IgD-negative memory B cell (primary cell): ENCODE results near the gene PARD3B. TPM values are rescaled to one million over a fixed set of nuclear protein-coding genes. Genes with fewer than 3 reads are reported as not detected.

Experiments used
- H3K27ac Mint-ChIP-seq, 3 donors: one replicate each; pipeline ENCODE4 v1.8.0; 2020 to 2022; ENCODE audit warnings: mild to moderate bottlenecking in 3 of 3, mixed read lengths in 3 of 3, moderate library complexity in 1 of 3
- H3K27me3 Mint-ChIP-seq: one replicate; pipeline ENCODE4 v1.8.0; 2021; ENCODE audit warnings: mixed read lengths
- H3K36me3 Mint-ChIP-seq: one replicate; pipeline ENCODE4 v1.8.0; 2020; ENCODE audit warnings: mild to moderate bottlenecking, mixed read lengths
- H3K4me1 Mint-ChIP-seq, 3 donors: one replicate each; pipeline ENCODE4 v1.8.0; 2020 to 2022; ENCODE audit warnings: mixed read lengths in 3 of 3, mild to moderate bottlenecking in 1 of 3
- H3K4me3 Mint-ChIP-seq, 4 donors: one replicate each; pipeline ENCODE4 v1.8.0; 2020 to 2022; ENCODE audit warnings: mild to moderate bottlenecking in 4 of 4, mixed read lengths in 4 of 4, moderate library complexity in 3 of 4
- H3K9me3 Mint-ChIP-seq, 3 donors: one replicate each; pipeline ENCODE4 v1.8.0; 2020 to 2021; ENCODE audit warnings: mixed read lengths in 3 of 3, mild to moderate bottlenecking in 1 of 3
- polyA plus RNA-seq: library from polyadenylated mRNA; unstranded; fragments of 300-500 nt; fragmentation: Illumina TruSeq; gene quantifications from one replicate; pipeline ENCODE4 v1.2.3, GENCODE V29; 2021

Gene PARD3B
- polyA plus RNA-seq, 1 donor from 2014 or later = 0.04 TPM

- Mint-ChIP-seq H3K36me3 (no peaks in the 10 kb centered on the region), H3K27ac (no peak overlapping the region), H3K4me3 (no peak overlapping the region), H3K27me3 (no peaks in the 10 kb centered on the region), H3K4me1 (no peaks in the 10 kb centered on the region), H3K9me3 (no peaks in the 10 kb centered on the region)
Measured at GRCh38 chr2:205451901-205452512, 906.7 kb downstream of the PARD3B start.

GRCh38 chr2:205453202-205453601 is 907.9 kb downstream of the PARD3B start:
- H3K4me1 Mint-ChIP-seq = no peaks in the 10 kb centered on the region
- H3K36me3 Mint-ChIP-seq = no peaks in the 10 kb centered on the region
- H3K27ac Mint-ChIP-seq = no peak overlapping the region
- H3K4me3 Mint-ChIP-seq = no peak overlapping the region
- H3K27me3 Mint-ChIP-seq = no peaks in the 10 kb centered on the region
- H3K9me3 Mint-ChIP-seq = no peaks in the 10 kb centered on the region

GRCh38 chr2:205456682-205457081 is 911.4 kb downstream of the PARD3B start:
- Mint-ChIP-seq H3K4me3 (no peak overlapping the region), H3K9me3 (no peaks in the 10 kb centered on the region), H3K27me3 (peaks cover 3% of the 10 kb centered on the region), H3K4me1 (no peaks in the 10 kb centered on the region), H3K36me3 (no peaks in the 10 kb centered on the region), H3K27ac (no peak overlapping the region)

GRCh38 chr2:205460217-205460616 is 914.9 kb downstream of the PARD3B start:
- Mint-ChIP-seq H3K36me3 (no peaks in the 10 kb centered on the region), H3K27ac (no peak overlapping the region), H3K4me1 (no peaks in the 10 kb centered on the region), H3K9me3 (peaks cover 0 to 2% (median 0%) of the 10 kb centered on the region in 3 donors), H3K27me3 (peaks cover 4% of the 10 kb centered on the region), H3K4me3 (no peak overlapping the region)

- no peak overlapping the region for H3K27ac Mint-ChIP-seq
- peaks cover 0 to 2% (median 0%) of the 10 kb centered on the region in 3 donors for H3K9me3 Mint-ChIP-seq
- H3K36me3 Mint-ChIP-seq = no peaks in the 10 kb centered on the region
- H3K4me3 Mint-ChIP-seq = no peak overlapping the region
- H3K27me3 Mint-ChIP-seq = peaks cover 4% of the 10 kb centered on the region
- no peaks in the 10 kb centered on the region for H3K4me1 Mint-ChIP-seq
Measured at GRCh38 chr2:205461169-205461568, 915.9 kb downstream of the PARD3B start.

GRCh38 chr2:205461678-205462665 is 916.7 kb downstream of the PARD3B start:
- Mint-ChIP-seq H3K4me3 (no peak overlapping the region), H3K27me3 (peaks cover 4% of the 10 kb centered on the region), H3K27ac (no peak overlapping the region), H3K36me3 (no peaks in the 10 kb centered on the region), H3K4me1 (no peaks in the 10 kb centered on the region), H3K9me3 (peaks cover 0 to 2% (median 0%) of the 10 kb centered on the region in 3 donors)

- Mint-ChIP-seq H3K36me3 (no peaks in the 10 kb centered on the region), H3K27me3 (peaks cover 4% of the 10 kb centered on the region), H3K4me1 (no peaks in the 10 kb centered on the region), H3K9me3 (peaks cover 0 to 2% (median 0%) of the 10 kb centered on the region in 3 donors), H3K27ac (no peak overlapping the region), H3K4me3 (no peak overlapping the region)
Measured at GRCh38 chr2:205462681-205463345, 917.5 kb downstream of the PARD3B start.

GRCh38 chr2:205463466-205464025 is 918.3 kb downstream of the PARD3B start:
- peaks cover 4% of the 10 kb centered on the region for H3K27me3 Mint-ChIP-seq
- no peak overlapping the region for H3K27ac Mint-ChIP-seq
- peaks cover 0 to 2% (median 0%) of the 10 kb centered on the region in 3 donors for H3K9me3 Mint-ChIP-seq
- no peaks in the 10 kb centered on the region for H3K36me3 Mint-ChIP-seq
- no peaks in the 10 kb centered on the region for H3K4me1 Mint-ChIP-seq
- no peak overlapping the region for H3K4me3 Mint-ChIP-seq

GRCh38 chr2:205464681-205465080 is 919.4 kb downstream of the PARD3B start:
- H3K4me3 Mint-ChIP-seq = no peak overlapping the region
- peaks cover 4% of the 10 kb centered on the region for H3K27me3 Mint-ChIP-seq
- H3K9me3 Mint-ChIP-seq = peaks cover 0 to 2% (median 0%) of the 10 kb centered on the region in 3 donors
- H3K27ac Mint-ChIP-seq = no peak overlapping the region
- H3K4me1 Mint-ChIP-seq = no peaks in the 10 kb centered on the region
- H3K36me3 Mint-ChIP-seq = no peaks in the 10 kb centered on the region

GRCh38 chr2:205465791-205466190 is 920.5 kb downstream of the PARD3B start:
- Mint-ChIP-seq H3K4me3 (no peak overlapping the region), H3K27ac (no peak overlapping the region), H3K27me3 (peaks cover 4% of the 10 kb centered on the region), H3K36me3 (no peaks in the 10 kb centered on the region), H3K9me3 (peaks cover 0 to 2% (median 0%) of the 10 kb centered on the region in 3 donors), H3K4me1 (no peaks in the 10 kb centered on the region)

- no peak overlapping the region for H3K27ac Mint-ChIP-seq
- no peaks in the 10 kb centered on the region for H3K4me1 Mint-ChIP-seq
- no peaks in the 10 kb centered on the region for H3K36me3 Mint-ChIP-seq
- no peak overlapping the region for H3K4me3 Mint-ChIP-seq
- no peaks in the 10 kb centered on the region for H3K9me3 Mint-ChIP-seq
- H3K27me3 Mint-ChIP-seq = peaks cover 2% of the 10 kb centered on the region
Measured at GRCh38 chr2:205471776-205472175, 926.5 kb downstream of the PARD3B start.

- H3K36me3 Mint-ChIP-seq = no peaks in the 10 kb centered on the region
- H3K27ac Mint-ChIP-seq = no peak overlapping the region
- peaks cover 2% of the 10 kb centered on the region for H3K27me3 Mint-ChIP-seq
- H3K9me3 Mint-ChIP-seq = no peaks in the 10 kb centered on the region
- H3K4me3 Mint-ChIP-seq = no peak overlapping the region
- H3K4me1 Mint-ChIP-seq = no peaks in the 10 kb centered on the region
Measured at GRCh38 chr2:205473791-205474190, 928.5 kb downstream of the PARD3B start.

GRCh38 chr2:205474741-205475415 is 929.6 kb downstream of the PARD3B start:
- no peak overlapping the region for H3K4me3 Mint-ChIP-seq
- no peaks in the 10 kb centered on the region for H3K36me3 Mint-ChIP-seq
- peaks cover 2% of the 10 kb centered on the region for H3K27me3 Mint-ChIP-seq
- H3K27ac Mint-ChIP-seq = no peak overlapping the region
- H3K4me1 Mint-ChIP-seq = no peaks in the 10 kb centered on the region
- H3K9me3 Mint-ChIP-seq = no peaks in the 10 kb centered on the region

- Mint-ChIP-seq H3K27me3 (peaks cover 2% of the 10 kb centered on the region), H3K4me3 (no peak overlapping the region), H3K27ac (no peak overlapping the region), H3K9me3 (no peaks in the 10 kb centered on the region), H3K4me1 (no peaks in the 10 kb centered on the region), H3K36me3 (no peaks in the 10 kb centered on the region)
Measured at GRCh38 chr2:205475416-205475768, 930.1 kb downstream of the PARD3B start.
